KMS-11 (cell line): ENCODE results near the gene XRCC1.

ENCODE experiments used
- H2AFZ ChIP-seq: fragments of 200-600 bp; sonication (generic); 2 replicates; pipeline ENCODE4 v1.6.1; 2016; ENCODE audit warnings: antibody characterized with exemption, mixed run types, low read depth
- H3K27ac ChIP-seq: fragments of 200-600 bp; sonication (generic); 2 replicates; pipeline ENCODE4 v1.6.1; 2016; ENCODE audit warnings: mild to moderate bottlenecking, mixed run types
- H3K27me3 ChIP-seq: fragments of 200-600 bp; sonication (generic); 2 replicates; pipeline ENCODE4 v1.6.1; 2017; ENCODE audit warnings: mild to moderate bottlenecking, low read depth, mixed run types, moderate library complexity; ENCODE audit not compliant: insufficient read depth
- H3K36me3 ChIP-seq: fragments of 200-600 bp; sonication (generic); 2 replicates; pipeline ENCODE4 v1.6.1; 2017; ENCODE audit warnings: mild to moderate bottlenecking, mixed run types; ENCODE audit not compliant: insufficient read depth
- H3K4me1 ChIP-seq: fragments of 200-600 bp; sonication (generic); 2 replicates; pipeline ENCODE4 v1.6.1; 2016; ENCODE audit warnings: mild to moderate bottlenecking, low read depth, mixed run types; ENCODE audit not compliant: poor library complexity, severe bottlenecking
- H3K4me2 ChIP-seq: fragments of 200-600 bp; sonication (generic); 2 replicates; pipeline ENCODE4 v1.7.0; 2016; ENCODE audit warnings: mild to moderate bottlenecking, mixed run types
- H3K4me3 ChIP-seq: fragments of 200-600 bp; sonication (generic); IDR thresholded peaks from 2 replicates; pipeline ENCODE4 v1.6.1; 2017; ENCODE audit warnings: low read depth, low read length, mixed read lengths; ENCODE audit not compliant: insufficient read depth
- H3K79me2 ChIP-seq: fragments of 200-600 bp; sonication (generic); 2 replicates; pipeline ENCODE4 v1.6.1; 2016; ENCODE audit warnings: low read depth, mixed run types; ENCODE audit not compliant: insufficient read depth
- H3K9ac ChIP-seq: fragments of 200-600 bp; sonication (generic); 2 replicates; pipeline ENCODE4 v1.6.1; 2016; ENCODE audit warnings: mild to moderate bottlenecking, mixed run types
- H4K20me1 ChIP-seq: fragments of 200-600 bp; sonication (generic); 2 replicates; pipeline ENCODE4 v1.6.1; 2016; ENCODE audit warnings: mild to moderate bottlenecking, mixed run types; ENCODE audit not compliant: insufficient read depth
- CTCF ChIP-seq: fragments of 200-600 bp; sonication (generic); conservative IDR thresholded peaks from 2 replicates; pipeline ENCODE4 v1.6.1; 2017; ENCODE audit warnings: low read depth, mild to moderate bottlenecking, antibody characterized with exemption, low read length, moderate library complexity, mixed read lengths

XRCC1 gene

GRCh38 chr19:43598445-43599240 lies 23.3 kb upstream of the XRCC1 start:
- Histone ChIP-seq H3K36me3 (no peaks in the 10 kb centered on the region), H3K4me3 (no peak overlapping the region), H3K79me2 (peaks cover 35% of the 10 kb centered on the region), H3K27me3 (no peaks in the 10 kb centered on the region), H3K4me1 (peaks cover 14% of the 10 kb centered on the region), H4K20me1 (no peaks in the 10 kb centered on the region), H3K27ac (no peak overlapping the region), H3K4me2 (peak overlapping the region; percentile 89; the same call in 1 of the 2 replicates), H3K9ac (no peak overlapping the region), H2AFZ (no peak overlapping the region)
- no peak for TF ChIP-seq CTCF

GRCh38 chr19:43597876-43598275 lies 22.5 kb upstream of the XRCC1 start:
- Histone ChIP-seq H3K9ac (no peak overlapping the region), H3K27ac (no peak overlapping the region), H2AFZ (no peak overlapping the region), H4K20me1 (no peaks in the 10 kb centered on the region), H3K79me2 (peaks cover 35% of the 10 kb centered on the region), H3K4me2 (peak overlapping the region; percentile 89), H3K36me3 (no peaks in the 10 kb centered on the region), H3K27me3 (no peaks in the 10 kb centered on the region), H3K4me1 (peaks cover 14% of the 10 kb centered on the region), H3K4me3 (no peak overlapping the region)
- no peak for TF ChIP-seq CTCF

GRCh38 chr19:43596842-43597461 lies 21.6 kb upstream of the XRCC1 start:
- H3K27ac ChIP-seq: peak overlapping the region; percentile 93
- H3K4me3 ChIP-seq: peak overlapping the region; percentile 56
- H3K4me1 ChIP-seq: peaks cover 14% of the 10 kb centered on the region
- no peaks in the 10 kb centered on the region for H4K20me1 ChIP-seq
- no peaks in the 10 kb centered on the region for H3K36me3 ChIP-seq
- peak overlapping the region; percentile 89 for H3K4me2 ChIP-seq
- H3K9ac ChIP-seq: peak overlapping the region; percentile 95
- H2AFZ ChIP-seq: peak overlapping the region; percentile 81
- no peak for TF ChIP-seq CTCF
- H3K27me3 ChIP-seq: no peaks in the 10 kb centered on the region
- peaks cover 35% of the 10 kb centered on the region for H3K79me2 ChIP-seq

- Histone ChIP-seq H2AFZ (peak within 1 kb of the TSS; percentile 81), H3K79me2 (peaks cover 35% of the 10 kb centered on the region), H3K9ac (peak within 1 kb of the TSS; percentile 95), H3K4me3 (peak within 1 kb of the TSS; percentile 56), H4K20me1 (no peaks in the 10 kb centered on the region), H3K4me2 (peak within 1 kb of the TSS; percentile 89), H3K27ac (peak within 1 kb of the TSS; percentile 93), H3K4me1 (peaks cover 14% of the 10 kb centered on the region), H3K36me3 (no peaks in the 10 kb centered on the region), H3K27me3 (no peaks in the 10 kb centered on the region)
- TF ChIP-seq CTCF: no peak
Observed at GRCh38 chr19:43595999-43596841, 20.9 kb upstream of the XRCC1 start, which contains the start of the genes IRGQ and ZNF576. TSS of gene IRGQ (minus strand) at chr19:43596134. CDS start at chr19:43595338, 796 bp downstream. TSS of gene ZNF576 (plus strand) at chr19:43596595. CDS start at chr19:43597109, 514 bp downstream.
